Calu3 (cell line): ENCODE measurements around the gene MED17. TPM values are rescaled to one million over a fixed set of nuclear protein-coding genes. Genes with fewer than 3 reads are reported as not detected.

Experiments used
- BruUV-seq: library from RNA; stranded (reverse); fragments of 400-500 nt; replicated peaks from 2 replicates; lab custom pipeline; 2021; lab: Mats Ljungman, UMichigan
- CTCF ChIA-PET: fragments of 300-600 bp; sonication (Branson Sonifier 250); formaldehyde crosslinking; loops from one replicate; lab custom pipeline; 2022; ENCODE audit warnings: antibody characterized with exemption; lab: Charles Lee
- DNase-seq: peaks from one replicate; pipeline ENCODE4 v3.0.0; 2022
- H3K27ac Mint-ChIP-seq: one replicate; pipeline ENCODE4 v1.8.0; 2022; ENCODE audit warnings: mixed read lengths; ENCODE audit not compliant: unreplicated experiment
- H3K27me3 Mint-ChIP-seq: one replicate; pipeline ENCODE4 v1.8.0; 2022; ENCODE audit warnings: mixed read lengths; ENCODE audit not compliant: unreplicated experiment
- H3K36me3 Mint-ChIP-seq: one replicate; pipeline ENCODE4 v1.8.0; 2022; ENCODE audit warnings: mild to moderate bottlenecking, moderate library complexity, mixed read lengths; ENCODE audit not compliant: insufficient read depth, unreplicated experiment
- H3K4me1 Mint-ChIP-seq: one replicate; pipeline ENCODE4 v1.8.0; 2022; ENCODE audit warnings: mild to moderate bottlenecking, low read depth, mixed read lengths; ENCODE audit not compliant: unreplicated experiment
- H3K4me3 Mint-ChIP-seq: one replicate; pipeline ENCODE4 v1.8.0; 2022; ENCODE audit warnings: mild to moderate bottlenecking, low read depth, moderate library complexity, mixed read lengths; ENCODE audit not compliant: unreplicated experiment
- H3K9me3 Mint-ChIP-seq: one replicate; pipeline ENCODE4 v1.8.0; 2022; ENCODE audit warnings: low read depth, mixed read lengths; ENCODE audit not compliant: unreplicated experiment
- CTCF ChIP-seq: fragments of 200-600 bp; IDR thresholded peaks from one replicate; pipeline ENCODE4 v1.8.0; 2022; ENCODE audit warnings: antibody characterized with exemption; ENCODE audit not compliant: unreplicated experiment
- intact Hi-C: fragments of 100-400 bp; cut with micrococcal nuclease; formaldehyde crosslinking; loops from one replicate; pipeline ENCODE4 v1.10.0; 2022; ENCODE audit not compliant: unreplicated experiment
- total RNA-seq: library from RNA; stranded (reverse); gene quantifications from 2 replicates; pipeline ENCODE4 v1.2.3, GENCODE V29; 2022

MED17 gene
- total RNA-seq, 1 experiment from 2014 or later: 24.6 TPM

GRCh38 chr11:93840981-93841380 lies 56.9 kb downstream of the MED17 start:
- Mint-ChIP-seq H3K27me3 (no peaks in the 10 kb centered on the region), H3K9me3 (no peaks in the 10 kb centered on the region), H3K27ac (no peak overlapping the region), H3K36me3 (no peaks in the 10 kb centered on the region), H3K4me1 (peaks cover 24% of the 10 kb centered on the region), H3K4me3 (no peak overlapping the region)
- intact Hi-C loops: no loop called here
- BruUV-seq: no TSS peak
- CTCF ChIA-PET: no interaction called here
- DNase-seq: no peak
- TF ChIP-seq CTCF: no peak

- Mint-ChIP-seq H3K4me3 (no peak overlapping the region), H3K27ac (no peak overlapping the region), H3K9me3 (no peaks in the 10 kb centered on the region), H3K36me3 (no peaks in the 10 kb centered on the region), H3K4me1 (peaks cover 24% of the 10 kb centered on the region), H3K27me3 (no peaks in the 10 kb centered on the region)
- intact Hi-C loops: no loop called here
- no peak for TF ChIP-seq CTCF
- CTCF ChIA-PET: no interaction called here
- DNase-seq: no peak
- no TSS peak for BruUV-seq
Observed at GRCh38 chr11:93841446-93841845, 57.4 kb downstream of the MED17 start.

GRCh38 chr11:93842034-93842433 lies 58.0 kb downstream of the MED17 start:
- no peaks in the 10 kb centered on the region for H3K27me3 Mint-ChIP-seq
- no peaks in the 10 kb centered on the region for H3K9me3 Mint-ChIP-seq
- peak overlapping the region; percentile 5 for H3K27ac Mint-ChIP-seq
- no TSS peak for BruUV-seq
- CTCF ChIA-PET: interaction anchor here (0.6 kb wide), 1 partner anchor 26 kb away, joined by 3 read pairs; no protein-coding TSS in a partner anchor
- no peak for DNase-seq
- no peaks in the 10 kb centered on the region for H3K36me3 Mint-ChIP-seq
- peak overlapping the region; percentile 4 for H3K4me3 Mint-ChIP-seq
- TF ChIP-seq CTCF: no peak
- intact Hi-C loops: no loop called here
- peaks cover 24% of the 10 kb centered on the region for H3K4me1 Mint-ChIP-seq

GRCh38 chr11:93842461-93842860 lies 58.4 kb downstream of the MED17 start:
- intact Hi-C loops: no loop called here
- CTCF ChIA-PET: interaction anchor here (0.6 kb wide), 1 partner anchor 26 kb away, joined by 3 read pairs; no protein-coding TSS in a partner anchor
- TF ChIP-seq CTCF: no peak
- H3K27me3 Mint-ChIP-seq: no peaks in the 10 kb centered on the region
- peak; percentile 76 for DNase-seq
- peak overlapping the region; percentile 4 for H3K4me3 Mint-ChIP-seq
- peaks cover 24% of the 10 kb centered on the region for H3K4me1 Mint-ChIP-seq
- no peaks in the 10 kb centered on the region for H3K9me3 Mint-ChIP-seq
- H3K27ac Mint-ChIP-seq: peak overlapping the region; percentile 5
- BruUV-seq: no TSS peak
- H3K36me3 Mint-ChIP-seq: no peaks in the 10 kb centered on the region
